Activated CD4-positive, alpha-beta T cell treated with anti-CD3 and anti-CD28 coated beads, Interleukin-2, amount 10 ng/mL, durations not matched to agents 7 days and 5 days (primary cell): ENCODE data around the gene ARHGAP15. TPM values are rescaled to one million over a fixed set of nuclear protein-coding genes. Genes with fewer than 3 reads are reported as not detected.

Experiments used
- CTCF ChIA-PET: fragments of 350-600 bp; sonication (Branson Sonifier 250); formaldehyde crosslinking; loops from one replicate; lab custom pipeline; 2021; ENCODE audit warnings: antibody characterized with exemption; lab: Charles Lee
- POLR2A ChIA-PET: fragments of 350-600 bp; sonication (Branson Sonifier 250); formaldehyde crosslinking; loops from one replicate; lab custom pipeline; 2021; ENCODE audit warnings: antibody characterized with exemption; lab: Charles Lee
- DNase-seq: peaks from one replicate; pipeline ENCODE4 v3.0.0-alpha.2; 2020
- H3K27ac Mint-ChIP-seq: one replicate; pipeline ENCODE4 v1.8.0; 2021; ENCODE audit warnings: mild to moderate bottlenecking, moderate library complexity, mixed read lengths
- H3K27me3 Mint-ChIP-seq: one replicate; pipeline ENCODE4 v1.8.0; 2021; ENCODE audit warnings: mixed read lengths
- H3K36me3 Mint-ChIP-seq: one replicate; pipeline ENCODE4 v1.8.0; 2021; ENCODE audit warnings: low read depth, mixed read lengths
- H3K4me1 Mint-ChIP-seq: one replicate; pipeline ENCODE4 v1.8.0; 2021; ENCODE audit warnings: mixed read lengths
- H3K4me3 Mint-ChIP-seq: one replicate; pipeline ENCODE4 v1.8.0; 2021; ENCODE audit warnings: mild to moderate bottlenecking, moderate library complexity, mixed read lengths
- H3K9me3 Mint-ChIP-seq: one replicate; pipeline ENCODE4 v1.8.0; 2021; ENCODE audit warnings: mixed read lengths
- total RNA-seq, 2 experiments: library from RNA; stranded (reverse); gene quantifications; one replicate each; pipeline ENCODE4 v1.2.3, GENCODE V29; 2021

Gene ARHGAP15
- total RNA-seq, 2 experiments from 2014 or later: 189 to 197 TPM

- Mint-ChIP-seq H3K27me3 (no peaks in the 10 kb centered on the region), H3K36me3 (peaks cover 5% of the 10 kb centered on the region), H3K4me3 (no peak overlapping the region), H3K9me3 (peaks cover under 1% of the 10 kb centered on the region), H3K4me1 (no peaks in the 10 kb centered on the region), H3K27ac (no peak overlapping the region)
- DNase-seq: no peak
- ChIA-PET CTCF (no interaction called here), POLR2A (no interaction called here)
Observed at GRCh38 chr2:143759455-143759854, 630.2 kb downstream of the ARHGAP15 start.

- CTCF ChIA-PET: no interaction called here
Observed at GRCh38 chr2:143762176-143762928, 633.1 kb downstream of the ARHGAP15 start.

GRCh38 chr2:143764261-143764660, 635.0 kb downstream of the ARHGAP15 start:
- DNase-seq: no peak
- Mint-ChIP-seq H3K4me3 (no peak overlapping the region), H3K36me3 (peaks cover 28% of the 10 kb centered on the region), H3K27me3 (no peaks in the 10 kb centered on the region), H3K4me1 (no peaks in the 10 kb centered on the region), H3K27ac (no peak overlapping the region), H3K9me3 (peaks cover 3% of the 10 kb centered on the region)
- POLR2A ChIA-PET: no interaction called here
- CTCF ChIA-PET: no interaction called here

More at GRCh38 chr2:143762176-143762928, 633.1 kb downstream of the ARHGAP15 start:
- no peaks in the 10 kb centered on the region for H3K4me1 Mint-ChIP-seq
- H3K9me3 Mint-ChIP-seq: peaks cover 3% of the 10 kb centered on the region
- POLR2A ChIA-PET: no interaction called here
- no peaks in the 10 kb centered on the region for H3K27me3 Mint-ChIP-seq
- no peak overlapping the region for H3K4me3 Mint-ChIP-seq
- H3K27ac Mint-ChIP-seq: no peak overlapping the region
- peaks cover 12% of the 10 kb centered on the region for H3K36me3 Mint-ChIP-seq
- no peak for DNase-seq

GRCh38 chr2:143764706-143765105, 635.5 kb downstream of the ARHGAP15 start:
- DNase-seq: no peak
- H3K27ac Mint-ChIP-seq: no peak overlapping the region
- no peaks in the 10 kb centered on the region for H3K4me1 Mint-ChIP-seq
- ChIA-PET CTCF (no interaction called here), POLR2A (no interaction called here)
- peaks cover 31% of the 10 kb centered on the region for H3K36me3 Mint-ChIP-seq
- no peak overlapping the region for H3K4me3 Mint-ChIP-seq
- no peaks in the 10 kb centered on the region for H3K27me3 Mint-ChIP-seq
- peaks cover 3% of the 10 kb centered on the region for H3K9me3 Mint-ChIP-seq

GRCh38 chr2:143768991-143769390, 639.8 kb downstream of the ARHGAP15 start:
- H3K4me1 Mint-ChIP-seq: no peaks in the 10 kb centered on the region
- H3K9me3 Mint-ChIP-seq: peaks cover 3% of the 10 kb centered on the region
- H3K36me3 Mint-ChIP-seq: peaks cover 32% of the 10 kb centered on the region
- no peak overlapping the region for H3K27ac Mint-ChIP-seq
- POLR2A ChIA-PET: no interaction called here
- DNase-seq: no peak
- H3K27me3 Mint-ChIP-seq: no peaks in the 10 kb centered on the region
- no peak overlapping the region for H3K4me3 Mint-ChIP-seq
- CTCF ChIA-PET: interaction anchor here (1.3 kb wide), 1 partner anchor 22 kb away, joined by 4 read pairs; no protein-coding TSS in a partner anchor

GRCh38 chr2:143771939-143772338, 642.7 kb downstream of the ARHGAP15 start:
- peaks cover 21% of the 10 kb centered on the region for H3K36me3 Mint-ChIP-seq
- H3K4me3 Mint-ChIP-seq: no peak overlapping the region
- H3K27me3 Mint-ChIP-seq: no peaks in the 10 kb centered on the region
- DNase-seq: no peak
- H3K27ac Mint-ChIP-seq: no peak overlapping the region
- ChIA-PET POLR2A (no interaction called here), CTCF (interaction anchor here (0.7 kb wide), 1 partner anchor 10 kb away, joined by 3 read pairs; no protein-coding TSS in a partner anchor)
- no peaks in the 10 kb centered on the region for H3K9me3 Mint-ChIP-seq
- no peaks in the 10 kb centered on the region for H3K4me1 Mint-ChIP-seq

- CTCF ChIA-PET: no interaction called here
- POLR2A ChIA-PET: no interaction called here
- Mint-ChIP-seq H3K4me3 (no peak overlapping the region), H3K9me3 (no peaks in the 10 kb centered on the region), H3K27me3 (peaks cover 2% of the 10 kb centered on the region), H3K27ac (no peak overlapping the region), H3K4me1 (no peaks in the 10 kb centered on the region), H3K36me3 (no peaks in the 10 kb centered on the region)
- no peak for DNase-seq
Observed at GRCh38 chr2:143776526-143777297, 647.5 kb downstream of the ARHGAP15 start.

- CTCF ChIA-PET: no interaction called here
- H3K36me3 Mint-ChIP-seq: no peaks in the 10 kb centered on the region
- no peaks in the 10 kb centered on the region for H3K9me3 Mint-ChIP-seq
- H3K27ac Mint-ChIP-seq: no peak overlapping the region
- DNase-seq: no peak
- H3K27me3 Mint-ChIP-seq: peaks cover 2% of the 10 kb centered on the region
- H3K4me1 Mint-ChIP-seq: no peaks in the 10 kb centered on the region
- no peak overlapping the region for H3K4me3 Mint-ChIP-seq
- POLR2A ChIA-PET: no interaction called here
Observed at GRCh38 chr2:143779021-143779420, 649.8 kb downstream of the ARHGAP15 start.

GRCh38 chr2:143786026-143786765, 657.0 kb downstream of the ARHGAP15 start:
- Mint-ChIP-seq H3K4me1 (no peaks in the 10 kb centered on the region), H3K4me3 (no peak overlapping the region), H3K9me3 (peaks cover 3% of the 10 kb centered on the region), H3K27ac (no peak overlapping the region), H3K27me3 (peaks cover 16% of the 10 kb centered on the region), H3K36me3 (no peaks in the 10 kb centered on the region)
- ChIA-PET CTCF (no interaction called here), POLR2A (no interaction called here)
- no peak for DNase-seq

GRCh38 chr2:143787674-143788073, 658.5 kb downstream of the ARHGAP15 start:
- ChIA-PET CTCF (interaction anchor here (0.5 kb wide), 1 partner anchor 1104 kb away, joined by 3 read pairs; no protein-coding TSS in a partner anchor), POLR2A (no interaction called here)
- peaks cover 5% of the 10 kb centered on the region for H3K9me3 Mint-ChIP-seq
- H3K27me3 Mint-ChIP-seq: peaks cover 16% of the 10 kb centered on the region
- H3K4me1 Mint-ChIP-seq: no peaks in the 10 kb centered on the region
- DNase-seq: no peak
- H3K27ac Mint-ChIP-seq: no peak overlapping the region
- H3K36me3 Mint-ChIP-seq: no peaks in the 10 kb centered on the region
- H3K4me3 Mint-ChIP-seq: no peak overlapping the region

GRCh38 chr2:143792602-143793001, 663.4 kb downstream of the ARHGAP15 start:
- ChIA-PET POLR2A (no interaction called here), CTCF (no interaction called here)
- DNase-seq: no peak
- H3K4me1 Mint-ChIP-seq: no peaks in the 10 kb centered on the region
- H3K36me3 Mint-ChIP-seq: no peaks in the 10 kb centered on the region
- H3K4me3 Mint-ChIP-seq: no peak overlapping the region
- no peak overlapping the region for H3K27ac Mint-ChIP-seq
- peaks cover 5% of the 10 kb centered on the region for H3K9me3 Mint-ChIP-seq
- peaks cover 20% of the 10 kb centered on the region for H3K27me3 Mint-ChIP-seq

- no peak overlapping the region for H3K4me3 Mint-ChIP-seq
- POLR2A ChIA-PET: no interaction called here
- H3K9me3 Mint-ChIP-seq: peaks cover 5% of the 10 kb centered on the region
- no peak overlapping the region for H3K27ac Mint-ChIP-seq
- DNase-seq: no peak
- no peaks in the 10 kb centered on the region for H3K36me3 Mint-ChIP-seq
- peaks cover 15% of the 10 kb centered on the region for H3K27me3 Mint-ChIP-seq
- H3K4me1 Mint-ChIP-seq: no peaks in the 10 kb centered on the region
- CTCF ChIA-PET: interaction anchor here (0.6 kb wide), 1 partner anchor 156 kb away, joined by 3 read pairs; no protein-coding TSS in a partner anchor
Observed at GRCh38 chr2:143793381-143793780, 664.2 kb downstream of the ARHGAP15 start.
